Umbilical cord (tissue), 2 donors: ENCODE measurements around the gene KRT75. TPM values are rescaled to one million over a fixed set of nuclear protein-coding genes. Genes with fewer than 3 reads are reported as not detected.

Experiments
- DNase-seq: peaks from one replicate; pipeline ENCODE4 v3.0.0-alpha.2; 2015; ENCODE audit warnings: low spot score
- total RNA-seq: library from RNA; depleted of rRNA; stranded (reverse); fragments of >200 nt; gene quantifications from one replicate; pipeline ENCODE4 v1.2.3, GENCODE V29; 2014; ENCODE audit warnings: low replicate concordance; ENCODE audit not compliant: insufficient read depth

KRT75 gene
- total RNA-seq, 1 donor from 2014 or later, result not detected

DNA sequence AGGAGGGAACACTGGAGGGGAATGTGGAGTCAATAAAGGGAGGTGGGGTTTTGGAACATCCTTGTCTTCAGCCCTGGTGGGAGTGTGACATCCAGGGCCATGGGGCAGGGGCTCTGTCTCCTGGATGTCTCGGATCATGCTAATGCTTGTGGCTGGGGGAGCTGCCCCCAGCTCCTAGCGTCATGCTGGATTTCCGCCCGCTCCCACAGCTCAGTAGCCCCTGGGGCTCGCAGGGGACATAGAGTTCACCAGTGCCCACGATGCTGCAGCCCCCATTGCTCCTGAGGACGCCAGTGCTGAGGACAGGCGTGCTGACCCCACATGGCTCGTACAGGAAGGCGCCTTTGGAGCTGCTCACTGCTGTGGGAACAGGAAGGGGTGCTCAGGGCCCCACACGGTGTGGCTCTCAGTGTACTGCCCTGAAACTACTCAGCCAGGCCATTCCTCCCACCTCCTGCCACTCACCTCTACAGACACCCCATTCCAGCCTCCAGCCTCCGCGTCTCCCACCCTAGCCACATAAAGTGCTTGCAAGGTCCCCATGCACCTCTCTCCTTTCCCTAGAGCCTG lies 39.2 kb downstream of the KRT75 start:
- DNase-seq, result no peak

- no peak for DNase-seq
Measured at GRCh38 chr12:52392465-52393007, 41.6 kb downstream of the KRT75 start.

GRCh38 chr12:52391618-52392002 lies 42.6 kb downstream of the KRT75 start:
- peak; percentile 23 for DNase-seq

DNA sequence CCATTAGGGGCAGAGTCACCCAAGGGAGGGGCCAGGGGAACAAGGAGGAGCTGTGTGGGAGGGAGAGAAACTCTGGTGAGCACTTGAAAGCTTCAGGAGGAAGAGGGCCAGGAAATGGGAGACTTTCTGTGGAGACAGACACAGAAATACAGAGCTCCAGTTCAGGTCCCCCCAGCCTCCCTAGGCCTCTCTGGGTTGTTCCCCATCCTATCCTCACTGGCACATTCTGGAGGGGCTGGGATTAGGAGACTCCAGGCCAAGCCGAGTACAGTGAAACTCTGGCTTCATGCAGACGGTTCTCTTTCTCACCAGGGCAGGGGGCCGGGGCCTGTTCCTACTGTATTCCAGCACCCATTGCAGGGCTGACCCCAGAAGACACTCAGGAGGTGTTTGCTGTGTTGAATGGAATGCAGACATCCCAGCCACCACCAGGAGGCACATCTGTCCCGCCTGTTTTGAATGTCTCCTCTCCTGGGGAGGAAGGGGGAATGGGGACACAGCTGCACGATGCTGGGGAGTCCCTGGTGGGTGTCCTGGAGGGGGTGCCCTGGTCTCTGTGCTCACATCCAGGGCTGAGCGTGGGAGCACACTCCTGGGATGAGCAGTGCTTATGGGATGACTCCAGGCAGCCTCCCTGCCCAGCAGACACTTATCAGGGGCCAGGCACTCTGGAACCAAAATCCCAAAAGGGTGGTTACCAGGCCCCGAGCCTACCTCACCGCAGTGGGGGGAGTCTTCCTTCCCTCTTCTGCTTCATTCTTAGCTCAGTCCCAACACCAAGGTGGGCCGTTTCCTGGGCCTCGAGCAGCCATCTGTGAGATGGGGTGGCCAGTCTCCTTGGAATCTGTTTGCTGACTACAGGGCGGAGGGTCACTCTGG lies 43.2 kb downstream of the KRT75 start:
- peak; percentile 37 for DNase-seq

DNA sequence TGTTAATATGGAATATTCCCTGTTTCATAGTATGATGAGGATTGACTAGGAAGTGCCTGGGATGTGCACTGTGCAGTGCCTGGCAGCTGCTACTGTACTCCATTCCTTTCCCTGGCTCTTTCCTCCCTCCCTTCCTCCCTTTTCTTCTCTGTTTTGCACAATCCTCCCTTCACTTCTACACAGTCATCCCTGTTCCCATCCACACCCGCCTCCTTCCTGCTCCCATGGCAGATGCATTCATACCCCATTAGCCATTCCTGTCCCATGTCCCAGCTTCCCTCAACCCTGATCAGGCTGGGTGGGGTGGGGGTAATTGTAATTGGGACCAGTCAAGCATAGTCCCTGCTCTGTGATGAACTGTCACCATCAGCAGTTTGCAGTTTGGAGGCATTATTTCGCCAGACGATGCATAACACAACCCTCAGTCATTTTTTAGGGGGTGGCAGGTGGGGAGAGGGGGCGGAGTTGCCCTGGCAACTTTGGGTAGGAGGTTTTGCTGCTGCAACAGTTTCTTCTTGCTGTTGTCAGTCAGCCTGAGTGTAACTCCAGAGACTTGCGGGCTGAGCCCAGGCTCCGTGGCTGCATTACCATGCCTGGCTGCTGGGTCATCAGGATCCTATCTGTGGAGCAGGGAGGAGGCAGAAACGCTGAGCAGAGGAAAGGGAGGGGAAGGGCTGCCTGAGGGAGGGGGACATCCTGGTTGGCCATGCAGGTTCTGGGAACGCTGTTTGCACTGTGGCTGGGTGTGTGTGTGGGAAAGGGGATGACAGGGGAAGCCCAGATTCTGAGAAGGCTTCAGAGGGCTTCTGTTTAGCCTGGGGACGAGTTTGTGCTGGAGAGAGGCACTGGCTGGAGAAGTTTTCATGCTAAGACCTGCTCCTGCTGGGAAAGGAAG lies 44.6 kb downstream of the KRT75 start:
- peak; percentile 81 for DNase-seq

DNA sequence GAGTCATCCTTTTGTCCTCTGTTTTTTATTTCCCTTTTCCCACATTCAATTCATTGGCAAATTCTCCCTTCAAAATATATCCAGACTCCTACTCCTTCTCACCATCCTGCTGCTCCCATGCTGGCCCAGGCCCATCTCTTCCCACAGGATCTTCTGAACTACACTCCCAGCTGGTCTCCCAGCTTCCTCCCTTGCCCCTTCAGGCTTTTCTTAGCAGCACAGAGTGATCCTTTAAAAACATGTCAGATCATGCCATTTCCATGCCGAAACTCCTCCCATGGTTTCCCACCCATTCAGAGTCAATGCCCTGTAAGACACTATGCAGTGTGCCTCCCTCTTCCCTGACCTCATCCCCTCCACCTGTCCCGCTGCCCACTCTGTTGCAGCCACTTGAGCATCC lies 46.3 kb downstream of the KRT75 start:
- no peak for DNase-seq

DNA sequence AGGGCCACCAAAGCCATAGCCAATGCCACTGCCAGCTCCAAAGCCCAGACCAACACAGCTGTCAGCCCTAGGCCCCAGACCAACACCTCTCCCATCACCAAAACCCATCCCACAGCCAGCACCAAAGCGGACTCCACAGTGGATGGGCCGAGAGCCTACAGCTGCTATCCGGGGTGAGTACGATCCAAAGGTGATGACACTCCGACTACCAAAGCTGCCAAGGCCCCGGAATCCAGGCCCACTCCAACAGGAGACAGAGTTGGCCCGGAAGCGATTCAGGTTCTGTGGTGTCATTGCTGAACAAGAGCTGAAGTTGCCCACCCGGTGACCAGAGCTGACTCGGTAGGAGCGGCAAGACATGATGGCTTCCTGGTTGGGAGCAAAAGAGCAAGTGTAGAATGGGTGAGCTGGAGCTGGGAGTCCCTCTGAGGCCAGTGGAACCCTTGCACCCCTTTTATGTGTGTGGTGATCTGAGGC lies 48.9 kb downstream of the KRT75 start, which contains the start of gene KRT84:
Gene KRT84 (minus strand): TSS at position 427 of the 477 bp plus-strand sequence. CDS start 67 bp downstream, at position 360.
- DNase-seq, result no peak

GRCh38 chr12:52383331-52383730 lies 50.8 kb downstream of the KRT75 start:
- no peak for DNase-seq

DNA sequence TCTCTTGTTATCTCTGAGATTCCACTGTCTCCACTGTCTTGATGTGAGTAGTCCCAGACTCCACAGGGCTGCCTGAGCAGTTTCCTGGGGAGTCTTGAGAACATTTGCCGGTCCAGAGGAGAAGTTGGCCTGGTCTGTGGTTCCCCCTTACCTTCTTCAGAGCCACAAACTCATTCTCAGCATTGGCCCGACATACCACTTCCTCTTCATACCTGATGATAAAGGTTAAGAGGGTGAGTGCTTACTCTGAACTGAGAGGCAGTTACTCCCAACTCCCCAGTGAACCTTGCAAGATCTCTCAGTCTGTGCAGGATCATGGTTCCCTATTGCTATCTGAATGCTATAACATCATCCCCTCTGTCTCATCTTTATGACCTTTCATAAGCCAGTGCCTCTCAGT lies 51.3 kb downstream of the KRT75 start:
- no peak for DNase-seq

- DNase-seq, result no peak
Measured at GRCh38 chr12:52381206-52381605, 53.0 kb downstream of the KRT75 start.

DNA sequence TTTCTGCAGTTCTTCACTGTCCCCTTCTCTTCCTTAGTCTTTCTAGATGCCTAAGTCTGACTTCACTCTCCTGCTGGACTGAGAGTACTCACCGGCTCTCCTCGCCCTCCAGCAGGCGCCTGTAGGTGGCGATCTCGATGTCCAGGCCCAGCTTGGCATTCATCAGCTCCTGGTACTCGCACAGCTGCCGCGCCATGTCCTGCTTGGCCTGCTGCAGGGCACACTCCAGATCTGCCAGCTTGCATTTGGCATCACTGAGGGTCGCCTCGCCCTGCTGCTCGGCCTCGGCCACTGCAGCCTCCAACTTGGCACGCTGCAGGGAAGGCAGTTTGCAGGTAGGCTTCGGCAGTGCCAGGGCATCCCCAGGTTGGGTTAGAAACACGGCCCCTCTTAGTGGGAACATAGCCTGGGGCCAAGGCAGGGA lies 53.9 kb downstream of the KRT75 start:
- DNase-seq, result peak; percentile 34

- no peak for DNase-seq
Measured at GRCh38 chr12:52379536-52379935, 54.6 kb downstream of the KRT75 start.

- DNase-seq, result no peak
Measured at GRCh38 chr12:52378091-52378490, 56.1 kb downstream of the KRT75 start.

DNA sequence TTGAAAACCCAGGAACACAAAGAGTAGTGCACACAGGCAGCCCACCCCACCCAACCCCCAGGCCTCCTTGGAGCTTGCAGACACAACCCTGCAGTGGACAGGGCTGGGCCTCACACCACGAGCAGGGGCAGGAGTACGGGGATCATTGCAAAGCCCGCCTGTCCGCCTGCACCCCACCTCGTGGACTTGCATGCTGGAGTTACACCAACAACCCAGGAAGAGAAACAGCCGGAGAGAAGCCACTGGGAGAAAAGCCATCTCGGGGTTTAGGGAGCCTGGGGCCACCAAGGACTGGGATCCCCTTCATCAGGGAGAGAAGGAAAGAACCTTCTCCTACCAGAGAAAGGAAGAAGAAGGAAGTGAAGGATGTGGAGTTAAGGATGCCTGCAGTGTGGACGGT lies 56.9 kb downstream of the KRT75 start:
- DNase-seq, result no peak

Other genes starting within 250 kb of the KRT75 start
- not detected for gene KRT80, start 242.4 kb downstream of the KRT75 start, total RNA-seq
- gene KRT7, start 201.1 kb downstream of the KRT75 start, total RNA-seq, result 7.7 TPM
- not detected for gene KRT86, start 159.7 kb downstream of the KRT75 start, total RNA-seq
- 2.9 TPM for gene KRT81, start 142.8 kb downstream of the KRT75 start, total RNA-seq
- not detected for gene KRT83, start 113.0 kb downstream of the KRT75 start, total RNA-seq
- not detected for gene KRT85, start 66.9 kb downstream of the KRT75 start, total RNA-seq
- 2.2 TPM for gene KRT84, start 48.7 kb downstream of the KRT75 start, total RNA-seq
- 1.7 TPM for gene KRT82, start 28.0 kb downstream of the KRT75 start, total RNA-seq
- 8.2 TPM for gene KRT6B, start 17.8 kb upstream of the KRT75 start, total RNA-seq
- 2.6 TPM for gene KRT6C, start 39.4 kb upstream of the KRT75 start, total RNA-seq
- 701 TPM for gene KRT6A, start 58.9 kb upstream of the KRT75 start, total RNA-seq
- 446 TPM for gene KRT5, start 86.0 kb upstream of the KRT75 start, total RNA-seq
- not detected for gene KRT71, start 118.8 kb upstream of the KRT75 start, total RNA-seq
- 3.4 TPM for gene KRT74, start 139.5 kb upstream of the KRT75 start, total RNA-seq
- 1.2 TPM for gene KRT72, start 167.1 kb upstream of the KRT75 start, total RNA-seq
- not detected for gene KRT73, start 184.2 kb upstream of the KRT75 start, total RNA-seq
- gene KRT2, start 217.8 kb upstream of the KRT75 start, total RNA-seq, result 0.48 TPM
- gene KRT1, start 246.0 kb upstream of the KRT75 start, total RNA-seq, result 4.1 TPM